PC-3 (cell line): ENCODE data around the gene MYL12B. TPM values are rescaled to one million over a fixed set of nuclear protein-coding genes. Genes with fewer than 3 reads are reported as not detected.

Experiments used
- ATAC-seq: fragments of 200-7000 bp; cut with Tn5 transposase; 2 replicates; pipeline ENCODE4 v1.9.1; 2020; ENCODE audit warnings: mild to moderate bottlenecking, moderate library complexity
- Bru-seq: library from RNA; stranded (reverse); fragments of 400-500 nt; gene quantifications from one replicate; lab custom pipeline; 2021; lab: Mats Ljungman, UMichigan
- BruChase-seq, 2 experiments: library from RNA; stranded (reverse); fragments of 400-500 nt; gene quantifications; one replicate each; lab custom pipeline; 2021; lab: Mats Ljungman, UMichigan
- BruUV-seq: library from RNA; stranded (reverse); fragments of 400-500 nt; replicated peaks from 2 replicates; lab custom pipeline; 2021; lab: Mats Ljungman, UMichigan
- CTCF ChIA-PET: fragments of 300-600 bp; sonication (Branson Sonifier 250); formaldehyde crosslinking; loops from one replicate; lab custom pipeline; 2022; ENCODE audit warnings: antibody characterized with exemption; lab: Charles Lee
- POLR2A ChIA-PET: fragments of 300-600 bp; sonication (Branson Sonifier 250); formaldehyde crosslinking; loops from one replicate; lab custom pipeline; 2022; ENCODE audit warnings: antibody characterized with exemption; ENCODE audit not compliant: unreplicated experiment; lab: Charles Lee
- DNase-seq: peaks from one replicate; pipeline ENCODE4 v3.0.0-alpha.2; 2015
- H2AFZ ChIP-seq: fragments of 300-600 bp; sonication (generic); 2 replicates; pipeline ENCODE4 v1.6.0; 2016; ENCODE audit warnings: antibody characterized with exemption, low read length
- H3F3A ChIP-seq: fragments of 300-600 bp; sonication (generic); one replicate; pipeline ENCODE4 v1.6.0; 2017; ENCODE audit warnings: antibody characterized with exemption, low read length, control low read depth, mild to moderate bottlenecking; ENCODE audit not compliant: unreplicated experiment
- H3K27ac ChIP-seq: fragments of 300-600 bp; sonication (generic); 2 replicates; pipeline ENCODE4 v1.5.1; 2016; ENCODE audit warnings: mild to moderate bottlenecking, low read length
- H3K27me3 ChIP-seq: fragments of 300-600 bp; sonication (generic); 2 replicates; pipeline ENCODE4 v1.6.1; 2016; ENCODE audit warnings: low read length, mixed read lengths
- H3K36me3 ChIP-seq: fragments of 300-600 bp; sonication (generic); 2 replicates; pipeline ENCODE4 v1.6.1; 2016; ENCODE audit warnings: low read depth, mixed run types, low read length, mixed read lengths
- H3K4me1 ChIP-seq: fragments of 300-600 bp; sonication (generic); 2 replicates; pipeline ENCODE4 v1.5.1; 2016; ENCODE audit warnings: low read length; ENCODE audit not compliant: insufficient read depth
- H3K4me2 ChIP-seq: fragments of 300-600 bp; sonication (generic); 2 replicates; pipeline ENCODE4 v1.6.0; 2016; ENCODE audit warnings: low read length
- H3K4me3 ChIP-seq: fragments of 300-600 bp; sonication (generic); 2 replicates; pipeline ENCODE4 v1.5.1; 2016; ENCODE audit warnings: mild to moderate bottlenecking, low read length, mixed read lengths
- H3K79me2 ChIP-seq: fragments of 300-600 bp; sonication (generic); 2 replicates; pipeline ENCODE4 v1.6.1; 2017; ENCODE audit warnings: low read length, mixed read lengths
- H3K9ac ChIP-seq: fragments of 300-600 bp; sonication (generic); 2 replicates; pipeline ENCODE4 v1.6.0; 2016; ENCODE audit warnings: mild to moderate bottlenecking, low read length
- H3K9me2 ChIP-seq: fragments of 300-600 bp; sonication (generic); replicated peaks from 2 replicates; pipeline ENCODE4 v1.6.1; 2016; ENCODE audit warnings: mixed run types, low read length, mixed read lengths
- H3K9me3 ChIP-seq: fragments of 300-600 bp; sonication (generic); 2 replicates; pipeline ENCODE4 v1.6.1; 2016; ENCODE audit warnings: low read length, mixed read lengths
- H4K20me1 ChIP-seq: fragments of 300-600 bp; sonication (generic); 2 replicates; pipeline ENCODE4 v1.6.1; 2016; ENCODE audit warnings: low read length, mixed read lengths
- CTCF ChIP-seq: fragments of 300-600 bp; sonication (generic); conservative IDR thresholded peaks from 2 replicates; pipeline ENCODE4 v1.5.1; 2017; ENCODE audit warnings: antibody characterized with exemption, low read depth, mild to moderate bottlenecking, low read length
- EZH2 ChIP-seq: fragments of 300-600 bp; sonication (generic); IDR thresholded peaks from one replicate; pipeline ENCODE4 v1.6.1; 2017; ENCODE audit warnings: antibody characterized with exemption, mild to moderate bottlenecking, low read length; ENCODE audit not compliant: unreplicated experiment
- EZH2phosphoT487 ChIP-seq: fragments of 300-600 bp; sonication (generic); IDR thresholded peaks from 2 replicates; pipeline ENCODE4 v1.6.1; 2018; ENCODE audit warnings: mild to moderate bottlenecking, antibody characterized with exemption, low read length, borderline replicate concordance
- intact Hi-C: fragments of 100-400 bp; cut with micrococcal nuclease; formaldehyde crosslinking; loops from 2 replicates; pipeline ENCODE4 v1.9.0; 2023
- long read RNA-seq: library from polyadenylated mRNA; unstranded; transcript quantifications from one replicate; pipeline ENCODE4 v2.0.0, GENCODE V29; 2021; ENCODE audit not compliant: unreplicated experiment
- total RNA-seq: library from RNA; depleted of rRNA; stranded (reverse); fragments of >200 nt; gene quantifications from 2 replicates; pipeline ENCODE4 v1.2.3, GENCODE V29; 2014; rRNA removed

Gene MYL12B
- 233 and 308 TPM in 2 replicates for total RNA-seq
- percentile 98 among the genes with signal in this experiment for Bru-seq, nascent RNA
- percentile 97 among the genes with signal in this experiment for BruChase-seq, experiment 1, labeled RNA remaining after a 6-hour chase
- BruChase-seq, experiment 2, labeled RNA remaining after a 2-hour chase: percentile 97 among the genes with signal in this experiment
- long read RNA-seq, transcript MYL12B-201 (4 exons, 1,210 nt): major isoform, 410 of 610 reads
- long read RNA-seq, transcript MYL12B-202 (4 exons, 1,025 nt): minor isoform, 12 of 610 reads
- long read RNA-seq, partial matches to known transcripts: 184 of 610 reads
- long read RNA-seq, other reads (novel, unspliced or antisense): 3 of 610 reads

DNA sequence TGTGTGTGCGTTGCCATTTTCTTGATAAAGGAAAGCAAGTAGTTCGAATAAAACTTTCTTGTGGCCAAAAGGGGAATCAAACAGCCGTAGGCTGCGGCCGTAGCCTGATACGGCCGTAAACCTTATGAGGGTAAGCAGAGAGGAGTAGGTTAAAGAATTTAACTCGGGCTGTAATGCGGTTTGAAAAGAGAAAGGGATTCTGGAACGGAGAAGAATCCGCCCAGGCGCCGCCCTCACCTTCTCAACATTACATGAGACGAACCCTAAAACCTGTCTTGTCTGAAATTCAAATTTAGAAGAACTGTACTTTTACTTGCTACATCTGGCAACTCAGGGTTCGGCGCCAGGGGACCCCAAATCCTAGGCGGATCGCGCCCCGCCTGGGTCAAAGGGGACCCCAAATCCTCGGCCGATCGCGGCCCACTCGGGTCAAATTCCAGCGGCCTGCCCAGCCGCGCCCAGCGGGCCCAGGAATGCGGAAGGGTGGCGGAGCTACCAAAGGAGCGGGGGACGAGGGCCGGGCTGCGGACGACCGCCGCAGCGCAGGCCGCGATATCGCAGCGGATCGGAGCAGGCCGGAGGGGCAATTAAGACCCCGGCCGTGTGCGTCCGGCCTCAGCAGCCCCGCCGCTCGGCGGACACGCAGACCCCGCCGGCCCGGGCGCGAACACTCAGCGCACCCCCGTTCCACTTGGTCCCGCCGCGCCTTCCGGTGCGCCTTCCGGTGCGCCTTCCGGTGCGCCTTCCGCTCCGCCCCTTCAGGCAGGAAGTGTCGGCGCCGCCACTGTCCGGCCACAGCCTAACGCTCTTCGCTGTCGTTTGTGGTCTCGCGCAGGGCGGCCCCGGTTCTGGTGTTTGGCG lies at the start of gene MYL12B:
MYL12B (plus strand) TSS at position 761 of the 861 bp plus-strand sequence. CDS start 10,766 bp downstream, outside the sequence.
- peaks cover 76% of the 10 kb centered on the region for H3K79me2 ChIP-seq
- BruUV-seq: TSS peak; percentile 83
- TF ChIP-seq EZH2: no peak
- TF ChIP-seq EZH2phosphoT487: 0 out of 2 replicates have a peak, but pooled peaks have one; percentile 68
- peak within 1 kb of the TSS; percentile 87 for H3K27ac ChIP-seq
- ChIA-PET CTCF (no interaction called here), POLR2A (interaction anchor here (0.7 to 1.0 kb wide), 4 partner anchors 10 to 332 kb away, joined by 3 to 9 read pairs (median 5); no protein-coding TSS in a partner anchor)
- H3K9me2 ChIP-seq: no peaks in the 10 kb centered on the region
- no peaks in the 10 kb centered on the region for H3F3A ChIP-seq
- peaks cover 41% of the 10 kb centered on the region for H4K20me1 ChIP-seq
- peak within 1 kb of the TSS; percentile 86 for H3K4me2 ChIP-seq
- peak within 1 kb of the TSS; percentile 97 for H3K9ac ChIP-seq
- ATAC-seq (peak; percentile 66), DNase-seq (peak; percentile 83)
- peak within 1 kb of the TSS; percentile 86 for H3K4me3 ChIP-seq
- intact Hi-C loops: loop anchor here (1.0 to 5.0 kb wide), 2 partner anchors 14 to 341 kb away; partner anchors contain the start of gene MYL12A
- H2AFZ ChIP-seq: peak within 1 kb of the TSS; percentile 89
- H3K4me1 ChIP-seq: peaks cover 51% of the 10 kb centered on the region
- H3K36me3 ChIP-seq: peaks cover 13% of the 10 kb centered on the region
- H3K9me3 ChIP-seq: no peaks in the 10 kb centered on the region
- no peaks in the 10 kb centered on the region for H3K27me3 ChIP-seq

DNA sequence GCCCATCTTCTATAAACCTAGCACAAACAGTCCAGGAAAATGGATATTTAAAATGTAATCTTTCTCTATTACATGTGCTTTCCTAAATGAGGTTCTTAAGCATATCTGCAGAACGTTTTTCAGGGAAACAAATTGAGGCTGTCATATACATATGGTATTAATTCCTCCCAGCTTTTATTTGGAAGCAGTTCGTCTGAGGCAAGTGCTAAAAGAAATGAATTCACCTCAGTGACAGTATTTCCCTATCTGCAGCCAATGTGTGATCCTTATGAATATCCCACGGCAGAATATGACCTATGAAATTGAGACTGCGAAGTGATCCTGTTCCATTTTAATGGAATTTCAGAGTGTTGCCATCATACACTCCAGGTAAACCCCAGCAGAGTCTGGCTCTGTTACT lies 49.3 kb upstream of the MYL12B start:
- CTCF ChIA-PET: no interaction called here
- intact Hi-C loops: no loop called here
- Histone ChIP-seq H3F3A (no peaks in the 10 kb centered on the region), H3K27ac (no peak overlapping the region), H3K4me2 (no peak overlapping the region), H3K4me3 (no peak overlapping the region), H3K4me1 (peaks cover 37% of the 10 kb centered on the region), H4K20me1 (no peaks in the 10 kb centered on the region), H2AFZ (no peak overlapping the region), H3K36me3 (no peaks in the 10 kb centered on the region), H3K9me2 (0 out of 2 replicates have a peak, but pooled peaks cover 5% of the 10 kb centered on the region), H3K27me3 (no peaks in the 10 kb centered on the region), H3K9me3 (no peaks in the 10 kb centered on the region), H3K9ac (no peak overlapping the region), H3K79me2 (no peaks in the 10 kb centered on the region)
- TF ChIP-seq EZH2: no peak
- no peak for TF ChIP-seq EZH2phosphoT487
- TF ChIP-seq CTCF: no peak
- BruUV-seq: no TSS peak
- POLR2A ChIA-PET: no interaction called here
- DNase-seq: no peak
- no peak for ATAC-seq
